ENCODE measurements around the gene BCL11B. TPM values are rescaled to one million over a fixed set of nuclear protein-coding genes. Genes with fewer than 3 reads are reported as not detected.

Gene BCL11B
- total and polyA plus RNA-seq, 2 of the 8 experiments (the other 6 are each of a cell fraction or from before 2014, with no cell fraction given): 0.63 to 5.9 TPM

- Histone ChIP-seq H4K8ac (ENCODE audit: extremely low read depth, insufficient read depth, low read length) (0 out of 2 replicates have a peak overlapping the region, but pooled peaks have one; percentile 62), H3K79me1 (ENCODE audit: low read depth, low read length) (peaks cover 2% of the 10 kb centered on the region; the same call in 1 of the 2 replicates), H3K27ac (ENCODE audit: low read depth, low read length) (no peak overlapping the region), H3K4ac (replicated peaks; ENCODE audit: insufficient read length, low read depth, low read length) (peak overlapping the region; percentile 19), H2BK20ac (ENCODE audit: low read length) (no peak overlapping the region; the same call in 1 of the 2 replicates), H2BK15ac (ENCODE audit: low read length) (no peak overlapping the region), H3K79me2 (ENCODE audit: control insufficient read depth in 1 of 2, insufficient read depth in 2 of 2, low read length in 2 of 2) (peaks cover 0 to 51% of the 10 kb centered on the region in 2 experiments; a peak in 3 of 4 replicates), H3K23ac (ENCODE audit: insufficient read length) (no peak overlapping the region), H3K56ac (replicated peaks; ENCODE audit: insufficient read length, low read depth, low read length) (no peak overlapping the region), H2AFZ (ENCODE audit: low read length) (no peak overlapping the region), H4K91ac (replicated peaks; ENCODE audit: insufficient read length, low read length) (peak overlapping the region; percentile 51), H4K20me1 (replicated peaks in 1 of 2; ENCODE audit: control insufficient read depth in 1 of 2, insufficient read depth in 2 of 2, low read length in 2 of 2) (no peaks in the 10 kb centered on the region), H2BK120ac (replicated peaks; ENCODE audit: low read depth, low read length) (peak overlapping the region; percentile 50), H3K9me3 (ENCODE audit: insufficient read depth in 2 of 2, low read depth in 1 of 2, low read length in 1 of 2) (no peaks in the 10 kb centered on the region), H3K36me3 (ENCODE audit: control insufficient read depth in 2 of 4, insufficient read depth in 4 of 4, low read length in 3 of 4) (no peaks in the 10 kb centered on the region), H3K4me3 (ENCODE audit: extremely low read depth in 1 of 4, insufficient read depth in 2 of 4, low read depth in 3 of 4, low read length in 4 of 4) (no peak overlapping the region), H3K23me2 (ENCODE audit: low read depth, low read length) (no peaks in the 10 kb centered on the region), H2BK12ac (ENCODE audit: low read depth, low read length) (peak overlapping the region; percentile 88; the same call in 1 of the 2 replicates), H2BK5ac (ENCODE audit: low read depth, low read length) (peak overlapping the region; percentile 90), H3K18ac (ENCODE audit: extremely low read depth, low read length) (peak overlapping the region; percentile 57; the same call in 1 of the 2 replicates), H3K27me3 (replicated peaks in 1 of 4; ENCODE audit: control insufficient read depth in 3 of 4, extremely low read depth in 1 of 4, insufficient read depth in 3 of 4, low read length in 3 of 4) (no peaks in the 10 kb centered on the region), H3K4me1 (replicated peaks in 1 of 4; ENCODE audit: control insufficient read depth in 3 of 4, insufficient read depth in 4 of 4, low read length in 3 of 4) (peaks cover 8 to 22% (median 20%) of the 10 kb centered on the region in 4 experiments), H2AK5ac (ENCODE audit: low read depth, low read length) (peak overlapping the region; percentile 92; the same call in 1 of the 2 replicates), H3K14ac (ENCODE audit: insufficient read length) (no peak overlapping the region), H3K9ac (replicated peaks in 1 of 4; ENCODE audit: extremely low read depth in 1 of 4, low read depth in 3 of 4, low read length in 3 of 4) (no peak overlapping the region), H3K4me2 (ENCODE audit: insufficient read depth in 1 of 2, low read depth in 2 of 2, low read length in 2 of 2) (peak overlapping the region in 1 of 2 experiments; percentile 89; a peak in 1 of 4 replicates), H4K5ac (ENCODE audit: insufficient read length, low read depth, low read length) (no peak overlapping the region)
- DNase-seq (ENCODE audit: low read depth in 1 of 2, low spot score in 2 of 2): no peak
- FAIRE-seq: no peak
- POLR2A ChIA-PET (ENCODE audit: partially characterized antibody): interaction anchor here (0.9 to 4.4 kb wide), 4 partner anchors 9 to 13 kb away, joined by 3 to 28 read pairs (median 4); no protein-coding TSS in a partner anchor
- CTCF ChIA-PET (ENCODE audit: partially characterized antibody): interaction anchor here (0.6 to 2.0 kb wide), 10 partner anchors 12 to 396 kb away, joined by 3 to 9 read pairs (median 4); no protein-coding TSS in a partner anchor
- 82% methylated on average over 9 of the region's 9 CpGs; no CpG with 5 or more reads in 1 of the 2 experiments for WGBS, 2 experiments (ENCODE audit: extremely low coverage in 1 of 2, insufficient coverage in 1 of 2, insufficient read length in 1 of 2, insufficient replicate concordance in 2 of 2, low coverage in 1 of 2, low lambda C conversion rate in 2 of 2, missing lambda C conversion rate in 1 of 2)
- TF ChIP-seq CEBPB (IDR thresholded peaks at IDR 0.05; ENCODE audit: low read depth, low read length): no peak
- TF ChIP-seq RAD21 (IDR thresholded peaks at IDR 0.05 in 1 of 2, conservative IDR thresholded peaks at IDR 0.05 in 1 of 2; ENCODE audit: low read depth in 2 of 2, low read length in 2 of 2): no peak
- TF ChIP-seq RBBP5 (IDR thresholded peaks at IDR 0.05; ENCODE audit: borderline replicate concordance, low read depth, low read length): no peak
- TF ChIP-seq CHD1 (IDR thresholded peaks at IDR 0.05; ENCODE audit: low read depth, low read length): no peak
- no peak for TF ChIP-seq SIRT6 (IDR thresholded peaks at IDR 0.05; ENCODE audit: low read length)
- no peak for TF ChIP-seq MAFK (IDR thresholded peaks at IDR 0.05; ENCODE audit: low read depth, low read length)
- no peak for TF ChIP-seq SIX5 (IDR thresholded peaks at IDR 0.05; ENCODE audit: low read depth, low read length)
- TF ChIP-seq SIN3A (conservative IDR thresholded peaks at IDR 0.05 in 1 of 2, IDR thresholded peaks at IDR 0.05 in 1 of 2; ENCODE audit: low read depth in 1 of 2, low read length in 2 of 2): no peak
- TF ChIP-seq RNF2 (IDR thresholded peaks at IDR 0.05; ENCODE audit: borderline replicate concordance, low read depth, low read length, missing control alignments, poor library complexity, severe bottlenecking): no peak
- TF ChIP-seq HDAC6 (IDR thresholded peaks at IDR 0.05; ENCODE audit: low read depth, low read length): no peak
- no peak for TF ChIP-seq YY1 (IDR thresholded peaks at IDR 0.05; ENCODE audit: low read depth, low read length)
These were observed 35.4 kb downstream of the BCL11B start for GRCh38 chr14:99236386-99237138.

All from H1 (cell line).